Adrenal gland (tissue), 12 donors: ENCODE data around the gene RNF167. TPM values are rescaled to one million over a fixed set of nuclear protein-coding genes. Genes with fewer than 3 reads are reported as not detected.
A peak's percentile ranks its signal among the peaks of the same experiment; 100 is the strongest.

Source experiments
- DNase-seq, 7 donors: peaks; one replicate each; pipeline ENCODE4 v3.0.0-alpha.2; 2019 to 2020
- H3K27ac ChIP-seq, 5 donors: fragments of 200-600 bp; sonication (generic) in 4 of 5; 1 replicate in 3 of 5; 2 replicates in 2 of 5; pipeline versions ENCODE4 v1.5.1 to v1.8.0; 2016 to 2020; ENCODE audit warnings: mild to moderate bottlenecking in 1 of 5
- H3K27me3 ChIP-seq: fragments of 200-600 bp; 2 replicates; pipeline ENCODE4 v1.8.0; 2021
- H3K36me3 ChIP-seq, 2 donors: fragments of 200-600 bp; replicated peaks in 1 of 2; 1 replicate in 1 of 2; 2 replicates in 1 of 2; pipeline versions ENCODE4 v1.5.1 to v1.8.0; 2018 to 2022
- H3K4me1 ChIP-seq, 2 donors: fragments of 200-600 bp; replicated peaks in 1 of 2; 1 replicate in 1 of 2; 2 replicates in 1 of 2; pipeline versions ENCODE4 v1.5.1 to v1.8.0; 2018 to 2021
- H3K4me3 ChIP-seq, 4 donors: fragments of 200-600 bp; sonication (generic) in 3 of 4; one replicate each; pipeline ENCODE4 v1.5.1; 2016 to 2018
- H3K9me3 ChIP-seq, 3 donors: fragments of 200-600 bp; sonication (generic) in 1 of 3; replicated peaks in 1 of 3; 1 replicate in 2 of 3; 2 replicates in 1 of 3; pipeline versions ENCODE4 v1.5.1 to v1.8.0; 2016 to 2021
- CTCF ChIP-seq, 6 experiments: fragments of 450-650 bp in 4 of 6; fragments of 200-600 bp in 2 of 6; sonication (generic) in 1 of 6; IDR thresholded peaks; 1 replicate in 5 of 6; 2 replicates in 1 of 6; pipeline versions ENCODE4 v1.5.1 to v1.8.0; 2016 to 2021; ENCODE audit warnings: antibody characterized with exemption in 6 of 6, mild to moderate bottlenecking in 2 of 6, moderate library complexity in 1 of 6
- POLR2A ChIP-seq, 2 donors: fragments of 450-650 bp; IDR thresholded peaks; one replicate each; pipeline ENCODE4 v1.6.1; 2017; ENCODE audit warnings: antibody characterized with exemption in 2 of 2, mild to moderate bottlenecking in 2 of 2, moderate library complexity in 1 of 2
- WGBS, 4 donors: extraction: QIAGEN DNeasy Blood & Tissue Kit in 2 of 4; methylation state at CpG; one replicate each; pipeline versions ENCODE4 v1.1.5 to v1.1.7; 2013 to 2017; 5-methylcytosine and 5-hydroxymethylcytosine counted together
- intact Hi-C, 2 donors: fragments of 100-400 bp; cut with DNase I; formaldehyde crosslinking; loops; one replicate each; pipeline versions ENCODE4 v1.14.1 to v1.15.0; 2022 to 2023
- microRNA-seq, 3 donors: library from miRNA; unstranded; fragments of <30 nt; microRNA quantifications; one replicate each; pipeline ENCODE4, GENCODE V29; 2017 to 2020
- polyA plus RNA-seq, 3 donors: library from polyadenylated mRNA; stranded (reverse); fragments of 200-250 nt in 2 of 3; fragments of 350-450 nt in 1 of 3; fragmentation: Illumina TruSeq in 1 of 3; extraction: RNeasy Lipid Tissue Mini Kit (QIAGEN cat#74804) in 1 of 3; gene quantifications; one replicate each; pipeline ENCODE4 v1.2.3, GENCODE V29; 2013 to 2014
- small RNA-seq, 2 donors: library from RNA; depleted of rRNA; stranded (forward); fragments of <200 nt; gene quantifications; one replicate each; pipeline ENCODE3, GENCODE V24; 2016
- total RNA-seq, 9 donors: library from RNA; depleted of rRNA in 4 of 9; stranded (reverse); fragments of >200 nt in 4 of 9; fragments of 120-200 nt in 1 of 9; fragmentation: NEBNext Ultra II Directional in 1 of 9; extraction: Animal tissue kit (Norgen Biotek cat#: 25700) in 1 of 9; gene quantifications; one replicate each; pipeline versions ENCODE4 v1.1.0 to v1.2.4, GENCODE V29; 2013 to 2023
- donor health status: healthy with polysubstance abuse.
- donor health status: Bipolar disorder and iron deficiency.
- donor health status: DM: yes; HTN: yes; CAD: no.
- donor health status: DM: no; HTN: no; CAD: no.
- donor health status: DM: no; HTN: no; CAD: no.
- donor health status: DM: yes; HTN: yes; CAD: no.

Gene RNF167
- total and polyA plus RNA-seq, 12 donors: 46.7 to 252 (median 105) TPM

GRCh38 chr17:4987767-4988567 is 47.9 kb downstream of the RNF167 start:
- no peak for DNase-seq
- intact Hi-C loops: loop anchor here (5.0 to 10.0 kb wide), 4 partner anchors 53 to 83 kb away; partner anchors contain the start of genes CHRNE (in 1 of the 2) and GP1BA (in 1 of the 2)
- 2 to 4% (median 2%) methylated on average over 18 to 30 of the region's 30 CpGs for WGBS, 4 donors
- Histone ChIP-seq H3K27ac (peak overlapping the region; percentile 15 to 95 (median 89)), H3K9me3 (no peaks in the 10 kb centered on the region), H3K27me3 (no peaks in the 10 kb centered on the region), H3K4me1 (peaks cover 13 to 24% of the 10 kb centered on the region in 2 donors), H3K4me3 (peak overlapping the region; percentile 25 to 93 (median 66)), H3K36me3 (peaks cover 0 to 16% of the 10 kb centered on the region in 2 donors)
- TF ChIP-seq POLR2A (IDR thresholded peaks at IDR 0.05): peak in 1 of 2 donors; percentile 3
- no peak for TF ChIP-seq CTCF (IDR thresholded peaks at IDR 0.05)

- no peak overlapping the region for H3K4me3 ChIP-seq
- TF ChIP-seq POLR2A (IDR thresholded peaks at IDR 0.05) (no peak), CTCF (IDR thresholded peaks at IDR 0.05) (no peak)
- H3K9me3 ChIP-seq: no peaks in the 10 kb centered on the region
- DNase-seq: no peak
- intact Hi-C loops: no loop called here
- H3K27me3 ChIP-seq: no peaks in the 10 kb centered on the region
- peaks cover 13% of the 10 kb centered on the region in 2 donors for H3K4me1 ChIP-seq
- H3K27ac ChIP-seq: no peak overlapping the region
- 63 to 87% (median 82%) methylated on average over 6 of the region's 6 CpGs for WGBS, 4 donors
- H3K36me3 ChIP-seq: no peaks in the 10 kb centered on the region
Observed at GRCh38 chr17:4994081-4994595, 54.1 kb downstream of the RNF167 start.

Small RNAs within 50 kb of the gene (microRNA-seq; reads per million reads assigned to microRNA genes)
- gene MIR6864: 0 reads per million in 3 donors
- 0.76 to 0.89 (median 0.85) reads per million in 3 donors for gene MIR6865

Small RNAs within 50 kb of the gene (small RNA-seq; reads per million reads assigned to genes)
- gene MIR6864 (0 to 0.12 reads per million in 2 donors), gene MIR6865 (0 reads per million in 2 donors)

Other genes starting within 250 kb of the RNF167 start
- 10 to 100 TPM in 8 of 9 donors, 1 to 10 TPM in 1; 8.4 to 63.7 (median 30.0) TPM for gene PELP1, start 236.1 kb upstream of the RNF167 start, total RNA-seq
- 10 to 100 TPM; 15.0 to 87.8 (median 60.9) TPM for gene PELP1, start 236.1 kb upstream of the RNF167 start, polyA plus RNA-seq
- 10 to 100 TPM; 14.6 to 99.1 (median 55.0) TPM for gene ARRB2, start 229.6 kb upstream of the RNF167 start, total RNA-seq
- 100 to 1,000 TPM in 1 of 3 donors, 10 to 100 TPM in 2; 35.9 to 130 (median 68.9) TPM for gene ARRB2, start 229.6 kb upstream of the RNF167 start, polyA plus RNA-seq
- 10 to 100 TPM; 27.4 to 63.9 (median 45.0) TPM for gene MED11, start 208.8 kb upstream of the RNF167 start, total RNA-seq
- 10 to 100 TPM; 53.7 to 80.5 (median 70.1) TPM for gene MED11, start 208.8 kb upstream of the RNF167 start, polyA plus RNA-seq
- gene ZMYND15, start 200.4 kb upstream of the RNF167 start, total RNA-seq: 1 to 10 TPM in 6 of 9 donors, under 1 TPM in 3; 0.18 to 3.2 (median 1.5) TPM
- gene ZMYND15, start 200.4 kb upstream of the RNF167 start, polyA plus RNA-seq: 1 to 10 TPM in 2 of 3 donors, under 1 TPM in 1; 0.93 to 8.4 (median 3.3) TPM
- gene CXCL16, start 200.3 kb upstream of the RNF167 start, total RNA-seq: 10 to 100 TPM in 8 of 9 donors, 1 to 10 TPM in 1; 2.4 to 50.1 (median 38.2) TPM
- gene CXCL16, start 200.3 kb upstream of the RNF167 start, polyA plus RNA-seq: 10 to 100 TPM; 19.3 to 45.9 (median 28.8) TPM
- under 1 TPM in 2 of 9 donors, not detected in 7; 0.32 to 0.55 TPM for gene TM4SF5, start 168.4 kb upstream of the RNF167 start, total RNA-seq
- under 1 TPM in 1 of 3 donors, not detected in 2; 0.17 TPM for gene TM4SF5, start 168.4 kb upstream of the RNF167 start, polyA plus RNA-seq
- gene VMO1, start 153.9 kb upstream of the RNF167 start, total RNA-seq: 1 to 10 TPM in 8 of 9 donors, under 1 TPM in 1; 0.50 to 6.9 (median 4.2) TPM
- gene VMO1, start 153.9 kb upstream of the RNF167 start, polyA plus RNA-seq: 1 to 10 TPM in 2 of 3 donors, not detected in 1; 5.1 to 9.6 TPM
- not detected for gene GLTPD2, start 151.3 kb upstream of the RNF167 start, total RNA-seq
- gene GLTPD2, start 151.3 kb upstream of the RNF167 start, polyA plus RNA-seq: not detected
- 100 to 1,000 TPM; 112 to 281 (median 150) TPM for gene PSMB6, start 144.1 kb upstream of the RNF167 start, total RNA-seq
- gene PSMB6, start 144.1 kb upstream of the RNF167 start, polyA plus RNA-seq: 100 to 1,000 TPM in 2 of 3 donors, 10 to 100 TPM in 1; 70.5 to 227 (median 138) TPM
- gene PLD2, start 133.1 kb upstream of the RNF167 start, total RNA-seq: 10 to 100 TPM in 7 of 9 donors, 1 to 10 TPM in 2; 5.9 to 27.1 (median 16.4) TPM
- 10 to 100 TPM in 2 of 3 donors, 1 to 10 TPM in 1; 4.1 to 34.8 (median 19.5) TPM for gene PLD2, start 133.1 kb upstream of the RNF167 start, polyA plus RNA-seq
- 100 to 1,000 TPM in 1 of 9 donors, 10 to 100 TPM in 8; 21.5 to 130 (median 51.7) TPM for gene MINK1, start 106.9 kb upstream of the RNF167 start, total RNA-seq
- 100 to 1,000 TPM in 1 of 3 donors, 10 to 100 TPM in 2; 35.1 to 135 (median 41.0) TPM for gene MINK1, start 106.9 kb upstream of the RNF167 start, polyA plus RNA-seq
- gene C17orf107, start 40.7 kb upstream of the RNF167 start, total RNA-seq: 1 to 10 TPM in 5 of 9 donors, under 1 TPM in 4; 0.71 to 4.2 (median 1.3) TPM
- 1 to 10 TPM in 1 of 3 donors, under 1 TPM in 2; 0.42 to 1.1 (median 0.47) TPM for gene C17orf107, start 40.7 kb upstream of the RNF167 start, polyA plus RNA-seq
- 1 to 10 TPM in 2 of 9 donors, under 1 TPM in 5, not detected in 2; 0.30 to 7.2 (median 0.55) TPM for gene CHRNE, start 37.2 kb upstream of the RNF167 start, total RNA-seq
- under 1 TPM; 0.33 to 0.91 (median 0.56) TPM for gene CHRNE, start 37.2 kb upstream of the RNF167 start, polyA plus RNA-seq
- gene GP1BA, start 8.0 kb upstream of the RNF167 start, total RNA-seq: under 1 TPM in 2 of 9 donors, not detected in 7; 0.08 to 0.17 TPM
- not detected for gene GP1BA, start 8.0 kb upstream of the RNF167 start, polyA plus RNA-seq
- gene SLC25A11, start 222 bp upstream of the RNF167 start, total RNA-seq: 10 to 100 TPM; 60.2 to 77.7 (median 68.0) TPM
- 10 to 100 TPM; 37.8 to 57.1 (median 40.3) TPM for gene SLC25A11, start 222 bp upstream of the RNF167 start, polyA plus RNA-seq
- 1,000 to 10,000 TPM in 1 of 9 donors, 100 to 1,000 TPM in 8; 311 to 1,056 (median 451) TPM for gene PFN1, start 8.3 kb downstream of the RNF167 start, total RNA-seq
- gene PFN1, start 8.3 kb downstream of the RNF167 start, polyA plus RNA-seq: 100 to 1,000 TPM; 310 to 593 (median 390) TPM
- gene ENO3, start 10.9 kb downstream of the RNF167 start, total RNA-seq: 10 to 100 TPM in 3 of 9 donors, 1 to 10 TPM in 6; 1.6 to 76.6 (median 4.7) TPM
- 10 to 100 TPM in 2 of 3 donors, 1 to 10 TPM in 1; 2.5 to 64.8 (median 22.0) TPM for gene ENO3, start 10.9 kb downstream of the RNF167 start, polyA plus RNA-seq
- gene SPAG7, start 27.5 kb downstream of the RNF167 start, total RNA-seq: 100 to 1,000 TPM in 1 of 9 donors, 10 to 100 TPM in 8; 44.3 to 120 (median 73.1) TPM
- gene SPAG7, start 27.5 kb downstream of the RNF167 start, polyA plus RNA-seq: 100 to 1,000 TPM in 1 of 3 donors, 10 to 100 TPM in 2; 67.1 to 114 (median 82.9) TPM
- gene CAMTA2, start 47.4 kb downstream of the RNF167 start, total RNA-seq: 10 to 100 TPM in 8 of 9 donors, 1 to 10 TPM in 1; 6.9 to 70.6 (median 22.7) TPM
- gene CAMTA2, start 47.4 kb downstream of the RNF167 start, polyA plus RNA-seq: 100 to 1,000 TPM in 1 of 3 donors, 10 to 100 TPM in 2; 26.4 to 190 (median 93.4) TPM
- gene INCA1, start 57.3 kb downstream of the RNF167 start, total RNA-seq: 1 to 10 TPM in 3 of 9 donors, under 1 TPM in 4, not detected in 2; 0.44 to 2.5 (median 0.98) TPM
- gene INCA1, start 57.3 kb downstream of the RNF167 start, polyA plus RNA-seq: 1 to 10 TPM; 1.2 to 6.2 (median 3.0) TPM
- gene KIF1C, start 57.7 kb downstream of the RNF167 start, total RNA-seq: 10 to 100 TPM; 20.9 to 91.0 (median 61.9) TPM
- 10 to 100 TPM; 16.2 to 40.3 (median 36.9) TPM for gene KIF1C, start 57.7 kb downstream of the RNF167 start, polyA plus RNA-seq
- gene SLC52A1, start 95.2 kb downstream of the RNF167 start, total RNA-seq: under 1 TPM in 1 of 9 donors, not detected in 8; 0.40 TPM
- gene SLC52A1, start 95.2 kb downstream of the RNF167 start, polyA plus RNA-seq: under 1 TPM in 1 of 3 donors, not detected in 2; 0.24 TPM
- 1 to 10 TPM; 2.9 to 6.9 (median 4.4) TPM for gene ZFP3, start 138.2 kb downstream of the RNF167 start, total RNA-seq
- 1 to 10 TPM; 1.6 to 8.4 (median 1.8) TPM for gene ZFP3, start 138.2 kb downstream of the RNF167 start, polyA plus RNA-seq
- 10 to 100 TPM in 1 of 9 donors, 1 to 10 TPM in 8; 3.6 to 10.3 (median 6.6) TPM for gene ZNF232, start 171.6 kb downstream of the RNF167 start, total RNA-seq
- 10 to 100 TPM in 1 of 3 donors, 1 to 10 TPM in 2; 4.9 to 14.6 (median 7.1) TPM for gene ZNF232, start 171.6 kb downstream of the RNF167 start, polyA plus RNA-seq
- under 1 TPM in 6 of 9 donors, not detected in 3; 0.04 to 0.40 (median 0.15) TPM for gene USP6, start 175.8 kb downstream of the RNF167 start, total RNA-seq
- gene USP6, start 175.8 kb downstream of the RNF167 start, polyA plus RNA-seq: under 1 TPM; 0.07 to 0.08 (median 0.07) TPM